Ramos (cell line): Measurements from ENCODE around the gene RAB3B.

ENCODE experiments used
- in situ Hi-C: fragments of 300-500 bp; cut with MboI; formaldehyde crosslinking; loops from one replicate; pipeline ENCODE4 v1.14.3; 2022; ENCODE audit warnings: low sequenced_read_pairs; ENCODE audit not compliant: unreplicated experiment

Gene RAB3B

GRCh38 chr1:51958824-51959223 lies 31.7 kb downstream of the RAB3B start:
- in situ Hi-C loops, result no loop called here

DNA sequence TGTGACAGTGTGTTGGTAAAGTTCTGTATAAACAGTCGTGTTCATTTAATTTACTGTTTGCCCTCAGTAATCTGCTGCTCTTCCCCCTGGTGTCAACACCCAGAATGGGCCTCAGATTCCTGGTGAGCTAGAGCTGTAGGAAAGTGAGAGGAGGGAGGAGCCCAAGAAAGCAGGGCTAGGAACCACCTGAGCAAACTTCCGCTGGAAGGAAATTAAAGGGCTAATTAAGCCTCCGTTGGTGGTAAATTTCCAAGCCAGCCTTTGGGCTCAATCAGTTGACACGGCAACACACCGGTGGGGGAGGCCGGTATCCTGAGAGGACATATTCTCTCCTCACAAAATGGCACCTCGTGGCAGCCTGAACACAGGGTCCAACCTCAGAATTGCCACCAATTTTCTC lies 32.9 kb downstream of the RAB3B start:
- in situ Hi-C loops, result no loop called here

GRCh38 chr1:51956528-51957509 lies 33.7 kb downstream of the RAB3B start:
- in situ Hi-C loops, result no loop called here

- in situ Hi-C loops, result no loop called here
These were observed 34.5 kb downstream of the RAB3B start for GRCh38 chr1:51955797-51956527.

DNA sequence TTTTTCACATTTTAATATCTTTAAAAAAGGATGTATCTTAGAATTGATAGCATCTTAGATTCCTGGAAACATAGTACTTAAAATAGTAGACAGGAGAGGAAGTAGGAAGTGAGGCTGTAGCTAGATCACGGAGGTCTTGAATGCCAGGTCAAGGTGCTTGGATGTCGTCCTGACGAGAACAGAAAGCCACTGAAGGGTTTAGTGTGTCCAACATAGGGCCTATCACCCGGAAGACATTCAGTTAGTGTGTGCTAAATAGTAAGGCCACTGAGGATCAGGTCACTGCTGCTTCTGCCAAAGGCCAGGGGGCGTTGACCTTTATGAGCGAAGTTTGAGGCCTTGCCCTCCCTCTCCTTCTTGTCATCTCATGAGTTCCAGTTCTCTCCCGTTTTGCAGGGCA lies 35.7 kb downstream of the RAB3B start:
- in situ Hi-C loops, result no loop called here

DNA sequence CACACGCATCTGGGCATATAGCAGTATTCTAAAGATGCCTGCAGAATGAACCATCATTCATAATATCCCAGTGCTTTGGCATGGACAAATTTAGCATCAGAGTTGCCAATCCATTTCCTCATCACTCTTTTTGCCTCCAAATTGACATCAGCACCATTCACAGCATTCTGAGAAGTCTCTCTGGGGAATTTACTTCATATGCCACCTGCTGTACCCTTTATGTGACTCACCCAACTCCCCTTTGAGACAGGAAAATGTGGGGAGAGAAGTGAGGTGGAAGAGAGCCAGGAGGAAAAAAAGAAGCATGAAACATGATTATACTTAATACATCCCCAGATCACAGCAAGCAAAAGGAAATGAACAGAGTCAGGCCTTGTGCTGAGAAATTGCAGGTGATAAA lies 37.4 kb downstream of the RAB3B start:
- in situ Hi-C loops, result no loop called here

DNA sequence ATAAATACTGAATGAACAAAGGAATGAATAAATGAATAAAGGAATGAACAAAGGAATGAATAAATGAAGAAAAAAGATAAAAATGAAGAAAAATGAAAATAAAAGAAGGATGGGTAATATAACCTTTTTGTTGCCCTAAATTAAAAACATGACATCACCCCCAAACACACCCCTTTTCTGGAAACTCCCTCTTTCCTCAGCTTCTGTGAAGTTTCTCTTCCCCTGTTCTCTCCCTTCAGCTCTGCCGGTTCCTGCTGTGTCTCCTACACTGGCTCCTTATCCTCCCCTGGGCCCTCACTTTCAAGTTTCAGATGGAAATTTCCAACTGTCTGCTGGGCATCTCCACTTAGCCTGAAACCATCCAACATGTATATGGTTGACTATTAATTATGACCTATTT lies 37.9 kb downstream of the RAB3B start:
- in situ Hi-C loops, result no loop called here

- in situ Hi-C loops, result no loop called here
These were observed 39.8 kb downstream of the RAB3B start for GRCh38 chr1:51950701-51951100.

GRCh38 chr1:51949014-51949702 lies 41.3 kb downstream of the RAB3B start:
- in situ Hi-C loops, result no loop called here

GRCh38 chr1:51948491-51948915 lies 42.0 kb downstream of the RAB3B start:
- in situ Hi-C loops, result no loop called here

- in situ Hi-C loops, result no loop called here
These were observed 44.2 kb downstream of the RAB3B start for GRCh38 chr1:51946300-51946699.

GRCh38 chr1:51945591-51945990 lies 44.9 kb downstream of the RAB3B start:
- in situ Hi-C loops, result no loop called here

DNA sequence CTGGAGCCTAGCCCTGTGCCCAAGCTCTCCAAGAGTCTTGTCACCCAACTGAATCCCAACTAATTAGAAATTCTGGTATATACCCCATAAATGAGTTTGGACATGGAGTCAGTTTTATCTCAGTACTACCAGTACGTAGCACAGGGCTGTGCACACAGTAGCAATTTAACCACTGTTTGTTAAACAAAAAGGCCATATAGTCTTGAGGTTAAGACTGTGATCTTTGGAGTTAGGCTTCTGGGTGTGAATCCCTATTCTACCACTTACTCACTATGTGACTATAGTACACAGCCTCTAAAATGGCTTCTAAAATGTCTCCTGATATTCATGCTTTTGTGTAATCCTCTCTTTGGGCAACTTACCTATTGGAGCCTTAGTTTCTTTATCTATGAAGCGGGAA lies 48.2 kb downstream of the RAB3B start:
- in situ Hi-C loops, result no loop called here

DNA sequence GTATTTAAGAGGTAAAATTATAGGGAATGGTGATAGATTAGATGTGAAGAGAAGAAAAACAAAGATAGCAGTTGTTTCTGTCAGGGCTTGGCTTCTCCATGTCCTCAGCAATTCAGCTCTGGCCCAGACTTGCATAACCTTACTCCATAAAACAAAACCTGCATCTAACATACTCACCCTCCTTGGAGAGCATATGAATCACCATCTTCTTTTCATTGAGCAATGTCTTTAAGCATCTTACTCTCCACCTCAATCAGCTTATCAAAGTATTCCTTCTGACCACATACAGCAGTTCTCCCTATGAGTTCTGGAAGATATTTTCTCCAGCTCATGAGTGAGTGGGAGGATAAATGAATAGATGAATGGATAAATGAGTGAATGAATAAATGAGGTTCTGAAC lies 49.0 kb downstream of the RAB3B start:
- in situ Hi-C loops, result no loop called here

GRCh38 chr1:51937112-51937511 lies 53.4 kb downstream of the RAB3B start:
- in situ Hi-C loops, result no loop called here

GRCh38 chr1:51936531-51936930 lies 54.0 kb downstream of the RAB3B start:
- in situ Hi-C loops, result no loop called here

DNA sequence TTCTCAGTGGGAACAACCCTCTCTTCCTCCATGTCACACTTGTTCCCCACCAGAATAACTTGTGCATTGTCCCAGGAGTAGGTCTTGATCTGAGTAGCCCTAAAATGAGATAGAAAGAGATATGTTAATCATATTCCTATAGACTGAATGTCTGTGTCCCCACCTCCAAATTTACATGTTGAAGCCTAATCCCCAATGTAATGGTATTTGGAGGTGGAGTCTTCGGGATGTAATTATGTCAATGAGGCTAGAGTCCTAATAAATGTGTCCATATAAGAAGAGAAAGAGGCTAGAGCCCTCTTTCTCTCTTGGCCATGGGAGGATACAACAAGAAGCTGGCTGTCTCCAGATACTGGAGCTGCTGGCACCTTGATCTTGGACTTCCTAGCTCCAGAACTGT lies 57.2 kb downstream of the RAB3B start:
- in situ Hi-C loops, result no loop called here

- in situ Hi-C loops, result no loop called here
These were observed 60.2 kb downstream of the RAB3B start for GRCh38 chr1:51930329-51930728.

- in situ Hi-C loops, result no loop called here
These were observed 61.6 kb downstream of the RAB3B start for GRCh38 chr1:51928896-51929295.

GRCh38 chr1:51927029-51927428 lies 63.5 kb downstream of the RAB3B start:
- in situ Hi-C loops, result no loop called here
